GM12878 (cell line): ENCODE data around the gene MAN1A1. TPM values are rescaled to one million over a fixed set of nuclear protein-coding genes. Genes with fewer than 3 reads are reported as not detected.

Experiments
- ATAC-seq: fragments of 200-7000 bp; cut with Tn5 transposase; 3 replicates; pipeline ENCODE4 v1.9.1; 2020; ENCODE audit warnings: mild to moderate bottlenecking, moderate library complexity
- BruUV-seq: library from RNA; stranded (reverse); fragments of 400-500 nt; replicated peaks from 2 replicates; lab custom pipeline; 2021; lab: Mats Ljungman, UMichigan
- CTCF ChIA-PET: fragments of 300-600 bp; sonication (Branson Sonifier 250); formaldehyde crosslinking; extraction: SDS; loops from one replicate; lab custom pipeline; 2021; ENCODE audit warnings: inconsistent platforms; lab: Yijun Ruan, JAX
- POLR2A ChIA-PET: fragments of 350-600 bp; formaldehyde crosslinking; extraction: SDS; loops from one replicate; lab custom pipeline; 2021; ENCODE audit warnings: inconsistent platforms; lab: Charles Lee
- RAD21 ChIA-PET: fragments of 300-600 bp; sonication (Branson Sonifier 250); formaldehyde crosslinking; loops from one replicate; lab custom pipeline; 2023; ENCODE audit warnings: antibody characterized with exemption; ENCODE audit not compliant: unreplicated experiment; lab: Charles Lee
- SMC1A ChIA-PET: fragments of 300-600 bp; sonication (Branson Sonifier 250); formaldehyde crosslinking; loops from one replicate; lab custom pipeline; 2023; ENCODE audit not compliant: unreplicated experiment, uncharacterized antibody; lab: Charles Lee
- DNase-seq: peaks from one replicate; pipeline ENCODE4 v3.0.0-alpha.2; 2011; ENCODE audit warnings: low read depth, low spot score
- FAIRE-seq: peaks from 3 replicates; lab custom pipeline; 2011; peaks lifted over from hg19 to GRCh38; lab: Jason Lieb, UNC
- H2AFZ ChIP-seq: 2 replicates; pipeline ENCODE4 v1.6.0; 2011; ENCODE audit warnings: low read depth, low read length, control low read depth; ENCODE audit not compliant: control insufficient read depth
- H3K27ac ChIP-seq: 2 replicates; pipeline ENCODE4 v1.5.1; 2011; ENCODE audit warnings: control low read depth; ENCODE audit not compliant: control insufficient read depth, insufficient read depth
- H3K27me3 ChIP-seq, 2 experiments: replicated peaks in 1 of 2; 2 replicates each; pipeline versions ENCODE4 v1.6.0 to v1.6.1; 2011; ENCODE audit warnings: low read length in 1 of 2; ENCODE audit not compliant: control insufficient read depth in 2 of 2, insufficient read depth in 2 of 2
- H3K36me3 ChIP-seq, 2 experiments: 2 replicates each; pipeline ENCODE4 v1.5.1; 2011; ENCODE audit warnings: low read length in 1 of 2; ENCODE audit not compliant: control insufficient read depth in 2 of 2, insufficient read depth in 2 of 2
- H3K4me1 ChIP-seq: 2 replicates; pipeline ENCODE4 v1.6.1; 2011; ENCODE audit warnings: mild to moderate bottlenecking, low read length, moderate library complexity, mixed read lengths; ENCODE audit not compliant: control insufficient read depth, insufficient read depth
- H3K4me2 ChIP-seq: 2 replicates; pipeline ENCODE4 v1.6.0; 2011; ENCODE audit warnings: control low read depth; ENCODE audit not compliant: control insufficient read depth, insufficient read depth
- H3K4me3 ChIP-seq: fragments of 200-600 bp; sonication (generic); 2 replicates; pipeline ENCODE4 v1.5.1; 2016
- H3K79me2 ChIP-seq: 2 replicates; pipeline ENCODE4 v1.6.0; 2011; ENCODE audit warnings: low read length; ENCODE audit not compliant: control insufficient read depth, insufficient read depth
- H3K9ac ChIP-seq: 2 replicates; pipeline ENCODE4 v1.8.0; 2011; ENCODE audit warnings: low read length, control low read depth, mixed read lengths; ENCODE audit not compliant: control insufficient read depth, insufficient read depth
- H3K9me3 ChIP-seq: replicated peaks from 3 replicates; pipeline ENCODE4 v1.5.1; 2011; ENCODE audit warnings: mild to moderate bottlenecking, low read length; ENCODE audit not compliant: control insufficient read depth, insufficient read depth
- H4K20me1 ChIP-seq: 2 replicates; pipeline ENCODE4 v1.6.0; 2011; ENCODE audit not compliant: control insufficient read depth, insufficient read depth
- CBX5 ChIP-seq: sonication (generic); IDR thresholded peaks from 2 replicates; pipeline ENCODE4 v1.6.1; 2016; ENCODE audit warnings: low read depth, moderate library complexity, mild to moderate bottlenecking, inconsistent platforms
- CHD1 ChIP-seq: IDR thresholded peaks from 2 replicates; pipeline ENCODE4 v1.6.1; 2012; ENCODE audit warnings: low read depth, low read length, improper control_type of control experiment
- EZH2 ChIP-seq: IDR thresholded peaks from 2 replicates; pipeline ENCODE4 v1.6.1; 2012; ENCODE audit warnings: low read depth, mild to moderate bottlenecking, control low read depth, inconsistent platforms, low read length, borderline replicate concordance; ENCODE audit not compliant: control insufficient read depth
- HDAC6 ChIP-seq: fragments of 200-600 bp; sonication (generic); IDR thresholded peaks from one replicate; pipeline ENCODE4 v1.8.0; 2017; ENCODE audit warnings: antibody characterized with exemption; ENCODE audit not compliant: unreplicated experiment
- IKZF1 ChIP-seq: fragments of 450-650 bp; conservative IDR thresholded peaks from 2 replicates; pipeline ENCODE4 v1.6.1; 2017; ENCODE audit warnings: antibody characterized with exemption, mild to moderate bottlenecking
- JUNB ChIP-seq: IDR thresholded peaks from 2 replicates; pipeline ENCODE4 v1.6.1; 2016; ENCODE audit warnings: antibody characterized with exemption, mild to moderate bottlenecking
- MEF2B ChIP-seq: fragments of 450-650 bp; IDR thresholded peaks from 2 replicates; pipeline ENCODE4 v1.6.1; 2018; ENCODE audit warnings: mild to moderate bottlenecking, moderate library complexity; ENCODE audit not compliant: partially characterized antibody, poor library complexity, severe bottlenecking
- MYB ChIP-seq: fragments of 150-350 bp; IDR thresholded peaks from 2 replicates; pipeline ENCODE4 v1.6.1; 2014; ENCODE audit warnings: mild to moderate bottlenecking, low read depth, low read length, borderline replicate concordance
- NBN ChIP-seq: fragments of 450-650 bp; IDR thresholded peaks from 2 replicates; pipeline ENCODE4 v1.6.1; 2016
- NR2C1 ChIP-seq: fragments of 450-650 bp; IDR thresholded peaks from 2 replicates; pipeline ENCODE4 v1.6.1; 2017; ENCODE audit warnings: antibody characterized with exemption, mild to moderate bottlenecking, moderate library complexity
- PAX8 ChIP-seq: fragments of 450-650 bp; IDR thresholded peaks from 2 replicates; pipeline ENCODE4 v1.6.1; 2017; ENCODE audit warnings: mild to moderate bottlenecking, moderate library complexity
- PKNOX1 ChIP-seq: fragments of 450-650 bp; IDR thresholded peaks from 2 replicates; pipeline ENCODE4 v1.6.1; 2016; ENCODE audit warnings: mild to moderate bottlenecking
- POLR2AphosphoS5 ChIP-seq: IDR thresholded peaks from 2 replicates; pipeline ENCODE4 v1.6.1; 2011; ENCODE audit warnings: mild to moderate bottlenecking, low read length, inconsistent platforms
- POU2F2 ChIP-seq: IDR thresholded peaks from 3 replicates; pipeline ENCODE4 v1.6.1; 2011; ENCODE audit warnings: low read depth, mild to moderate bottlenecking, low read length, borderline replicate concordance
- ZBED1 ChIP-seq: IDR thresholded peaks from 2 replicates; pipeline ENCODE4 v1.6.1; 2016; ENCODE audit warnings: borderline replicate concordance
- WGBS: methylation state at CpG from one replicate; pipeline ENCODE4 v1.1.6; 2016; ENCODE audit warnings: low lambda C conversion rate; ENCODE audit not compliant: insufficient replicate concordance, insufficient coverage; ENCODE audit errors: missing lambda C conversion rate; 5-methylcytosine and 5-hydroxymethylcytosine counted together
- in situ Hi-C: fragments of 300-500 bp; cut with MboI; formaldehyde crosslinking; loops from 9 replicates; pipeline ENCODE4 v1.14.3; 2018; ENCODE audit warnings: mixed read lengths
- intact Hi-C: fragments of 100-400 bp; cut with micrococcal nuclease; formaldehyde crosslinking; loops from one replicate; pipeline ENCODE4 v1.14.2; 2022; ENCODE audit not compliant: unreplicated experiment
- polyA plus RNA-seq, 11 experiments: library from polyadenylated mRNA; depleted of rRNA in 4 of 11; unstranded in 6 of 11; stranded (reverse) in 5 of 11; fragments of >200 nt; fragmentation: Nextera tagmentation in 4 of 11; fragmentation: Illumina TruSeq in 1 of 11; extraction: Ambion mirVana in 4 of 11; extraction: Trizol in 1 of 11; gene quantifications; 1 replicate in 1 of 11; 2 replicates in 10 of 11; pipeline versions ENCODE4 v1.2.1 to v1.2.3, GENCODE V29; 2011 to 2016; ENCODE audit warnings: inconsistent platforms in 2 of 11, missing spikeins in 2 of 11, low read depth in 1 of 11
- total RNA-seq, 4 experiments: library from RNA; depleted of rRNA in 3 of 4; stranded (reverse); fragments of >200 nt in 3 of 4; fragmentation: Illumina TruSeq in 1 of 4; extraction: Trizol in 1 of 4; gene quantifications; 2 replicates each; pipeline versions ENCODE4 v1.2.1 to v1.2.3, GENCODE V29; 2013 to 2021
- TF ChIP-seq, protein P1 (sequence below): IDR thresholded peaks from 2 replicates; pipeline ENCODE4 v1.6.1; 2012; ENCODE audit warnings: improper control_type of control experiment, low read depth, low read length; ENCODE audit not compliant: insufficient replicate concordance

The MAN1A1 gene
- total and polyA plus RNA-seq, 10 of the 15 experiments (the other 5 are each of a cell fraction or from before 2014, with no cell fraction given), result 5.4 to 28.1 (median 19.5) TPM

DNA sequence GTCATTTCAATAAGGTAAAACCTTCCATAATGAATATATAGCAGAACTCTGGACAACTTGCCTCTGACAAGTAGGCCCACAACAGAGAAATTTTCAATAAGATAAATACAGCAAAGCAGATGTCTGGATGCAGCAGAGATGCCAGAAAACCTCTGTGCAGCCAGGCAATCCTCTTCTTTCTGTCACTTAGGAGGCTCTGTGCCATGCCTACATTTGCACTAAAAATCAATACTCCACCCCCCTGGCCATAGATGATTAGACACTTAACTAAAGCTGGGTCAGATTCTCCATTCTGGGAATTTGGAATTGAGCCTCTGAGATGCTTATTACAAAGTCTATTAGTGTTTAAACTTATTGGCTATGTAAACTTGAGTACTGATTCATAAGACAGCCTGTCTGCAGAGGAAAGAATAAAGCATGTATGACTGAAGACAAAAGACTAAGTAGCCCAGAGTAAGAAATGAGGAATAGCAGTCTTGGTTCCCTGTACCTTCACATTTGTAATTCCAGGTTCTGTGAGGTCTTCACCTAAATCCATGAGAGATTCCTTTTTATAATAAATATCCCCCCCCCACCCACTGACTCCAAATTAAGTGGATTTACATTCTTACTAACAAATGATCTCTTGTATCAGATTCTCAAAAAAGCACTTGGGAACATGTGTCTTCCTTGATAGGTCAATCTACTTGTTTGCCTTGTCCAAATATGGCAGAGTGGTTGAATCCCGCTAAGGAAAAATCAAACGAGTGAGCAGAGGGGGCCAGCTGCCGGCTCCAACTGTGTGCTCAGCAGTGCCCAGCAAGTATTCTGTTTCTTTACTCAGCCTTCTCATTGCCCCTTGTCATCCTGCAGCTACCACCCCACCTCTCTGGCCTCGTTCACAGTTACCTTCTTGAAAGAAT is 20.4 kb downstream of the MAN1A1 start:
- Histone ChIP-seq H2AFZ (no peak overlapping the region), H3K27me3 (no peaks in the 10 kb centered on the region), H3K4me1 (no peaks in the 10 kb centered on the region), H4K20me1 (no peaks in the 10 kb centered on the region), H3K27ac (no peak overlapping the region), H3K9me3 (no peaks in the 10 kb centered on the region), H3K36me3 (peaks cover 3 to 10% of the 10 kb centered on the region in 2 experiments)
- FAIRE-seq, result no peak
- BruUV-seq, result no TSS peak
- ChIA-PET SMC1A (interaction anchor here (0.7 to 3.9 kb wide), 8 partner anchors 9 to 22 kb away, joined by 3 to 27 read pairs (median 5); no protein-coding TSS in a partner anchor), RAD21 (interaction anchor here (1.0 to 4.8 kb wide), 6 partner anchors 9 to 20 kb away, joined by 3 to 25 read pairs (median 8); no protein-coding TSS in a partner anchor), POLR2A (interaction anchor here (1.0 to 2.2 kb wide), 6 partner anchors 9 to 20 kb away, joined by 3 to 13 read pairs (median 6); no protein-coding TSS in a partner anchor), CTCF (interaction anchor here (0.7 to 2.1 kb wide), 5 partner anchors 9 to 116 kb away, joined by 3 to 9 read pairs (median 4); no protein-coding TSS in a partner anchor)
- no peak for DNase-seq
- 90% methylated on average over 4 of the region's 4 CpGs for WGBS
- TF ChIP-seq MYB (no peak), EZH2 (no peak), JUNB (no peak), NBN (no peak), NR2C1 (no peak), CHD1 (no peak), IKZF1 (no peak), PAX8 (no peak), HDAC6 (no peak), POU2F2 (no peak), CBX5 (no peak), ZBED1 (no peak), MEF2B (no peak), PKNOX1 (no peak), POLR2AphosphoS5 (no peak)
- TF ChIP-seq, protein P1, sequence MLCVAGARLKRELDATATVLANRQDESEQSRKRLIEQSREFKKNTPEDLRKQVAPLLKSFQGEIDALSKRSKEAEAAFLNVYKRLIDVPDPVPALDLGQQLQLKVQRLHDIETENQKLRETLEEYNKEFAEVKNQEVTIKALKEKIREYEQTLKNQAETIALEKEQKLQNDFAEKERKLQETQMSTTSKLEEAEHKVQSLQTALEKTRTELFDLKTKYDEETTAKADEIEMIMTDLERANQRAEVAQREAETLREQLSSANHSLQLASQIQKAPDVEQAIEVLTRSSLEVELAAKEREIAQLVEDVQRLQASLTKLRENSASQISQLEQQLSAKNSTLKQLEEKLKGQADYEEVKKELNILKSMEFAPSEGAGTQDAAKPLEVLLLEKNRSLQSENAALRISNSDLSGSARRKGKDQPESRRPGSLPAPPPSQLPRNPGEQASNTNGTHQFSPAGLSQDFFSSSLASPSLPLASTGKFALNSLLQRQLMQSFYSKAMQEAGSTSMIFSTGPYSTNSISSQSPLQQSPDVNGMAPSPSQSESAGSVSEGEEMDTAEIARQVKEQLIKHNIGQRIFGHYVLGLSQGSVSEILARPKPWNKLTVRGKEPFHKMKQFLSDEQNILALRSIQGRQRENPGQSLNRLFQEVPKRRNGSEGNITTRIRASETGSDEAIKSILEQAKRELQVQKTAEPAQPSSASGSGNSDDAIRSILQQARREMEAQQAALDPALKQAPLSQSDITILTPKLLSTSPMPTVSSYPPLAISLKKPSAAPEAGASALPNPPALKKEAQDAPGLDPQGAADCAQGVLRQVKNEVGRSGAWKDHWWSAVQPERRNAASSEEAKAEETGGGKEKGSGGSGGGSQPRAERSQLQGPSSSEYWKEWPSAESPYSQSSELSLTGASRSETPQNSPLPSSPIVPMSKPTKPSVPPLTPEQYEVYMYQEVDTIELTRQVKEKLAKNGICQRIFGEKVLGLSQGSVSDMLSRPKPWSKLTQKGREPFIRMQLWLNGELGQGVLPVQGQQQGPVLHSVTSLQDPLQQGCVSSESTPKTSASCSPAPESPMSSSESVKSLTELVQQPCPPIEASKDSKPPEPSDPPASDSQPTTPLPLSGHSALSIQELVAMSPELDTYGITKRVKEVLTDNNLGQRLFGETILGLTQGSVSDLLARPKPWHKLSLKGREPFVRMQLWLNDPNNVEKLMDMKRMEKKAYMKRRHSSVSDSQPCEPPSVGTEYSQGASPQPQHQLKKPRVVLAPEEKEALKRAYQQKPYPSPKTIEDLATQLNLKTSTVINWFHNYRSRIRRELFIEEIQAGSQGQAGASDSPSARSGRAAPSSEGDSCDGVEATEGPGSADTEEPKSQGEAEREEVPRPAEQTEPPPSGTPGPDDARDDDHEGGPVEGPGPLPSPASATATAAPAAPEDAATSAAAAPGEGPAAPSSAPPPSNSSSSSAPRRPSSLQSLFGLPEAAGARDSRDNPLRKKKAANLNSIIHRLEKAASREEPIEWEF, result no peak
- TF ChIP-seq, all 136 proteins: peak for 0
- in situ Hi-C loops, result no loop called here
- no peaks in the 10 kb centered on the region for H3K79me2 ChIP-seq
- H3K9ac ChIP-seq, result no peak overlapping the region
- intact Hi-C loops, result no loop called here
- H3K4me2 ChIP-seq, result no peak overlapping the region
- no peak overlapping the region for H3K4me3 ChIP-seq
- no peak for ATAC-seq
